ENCODE data around the gene DUSP9.

GRCh38 chrX:153626025-153626633 is 20.9 kb upstream of the DUSP9 start:
- TF ChIP-seq EZH2phosphoT487 (IDR thresholded peaks at IDR 0.05; ENCODE audit: borderline replicate concordance, low read length) (no peak), CTCF (conservative IDR thresholded peaks at IDR 0.05; ENCODE audit: low read depth, low read length) (no peak), EZH2 (IDR thresholded peaks at IDR 0.05; ENCODE audit: low read length, unreplicated experiment) (no peak)
